MM.1S (cell line): ENCODE results near the gene TAF6L.
"Not testable (repeated sequence)": the region's sequence is repeated elsewhere in the genome, so short reads cannot be mapped to it uniquely, and the experiment has no call there.

Experiments used
- DNase-seq: peaks from one replicate; pipeline ENCODE4 v3.0.0-alpha.2; 2015
- H2AFZ ChIP-seq: fragments of 300-600 bp; sonication (generic); 2 replicates; pipeline ENCODE4 v1.6.0; 2016; ENCODE audit warnings: antibody characterized with exemption, low read length
- H3F3A ChIP-seq: fragments of 300-600 bp; sonication (generic); 2 replicates; pipeline ENCODE4 v1.6.1; 2016; ENCODE audit warnings: mild to moderate bottlenecking, antibody characterized with exemption, low read length, moderate library complexity, mixed read lengths; ENCODE audit not compliant: insufficient read depth
- H3K27ac ChIP-seq: fragments of 300-600 bp; sonication (generic); 2 replicates; pipeline ENCODE4 v1.5.1; 2016; ENCODE audit warnings: mild to moderate bottlenecking, low read length
- H3K27me3 ChIP-seq: fragments of 300-600 bp; sonication (generic); replicated peaks from 2 replicates; pipeline ENCODE4 v1.6.0; 2016; ENCODE audit warnings: low read length; ENCODE audit not compliant: insufficient read depth
- H3K36me3 ChIP-seq: fragments of 300-600 bp; sonication (generic); replicated peaks from 2 replicates; pipeline ENCODE4 v1.6.1; 2016; ENCODE audit warnings: mild to moderate bottlenecking, low read length, mixed read lengths; ENCODE audit not compliant: insufficient read depth
- H3K4me1 ChIP-seq: fragments of 300-600 bp; sonication (generic); 2 replicates; pipeline ENCODE4 v1.6.1; 2016; ENCODE audit warnings: low read length, mixed read lengths
- H3K4me2 ChIP-seq: fragments of 300-600 bp; sonication (generic); 2 replicates; pipeline ENCODE4 v1.6.0; 2016; ENCODE audit warnings: low read depth, low read length
- H3K4me3 ChIP-seq: fragments of 300-600 bp; sonication (generic); 2 replicates; pipeline ENCODE4 v1.5.1; 2016; ENCODE audit warnings: low read length, mixed read lengths
- H3K79me2 ChIP-seq: fragments of 300-600 bp; sonication (generic); 2 replicates; pipeline ENCODE4 v1.6.1; 2016; ENCODE audit warnings: mixed run types, low read length, mixed read lengths
- H3K9ac ChIP-seq: fragments of 300-600 bp; sonication (generic); 2 replicates; pipeline ENCODE4 v1.6.1; 2016; ENCODE audit warnings: low read length, mixed read lengths
- H3K9me2 ChIP-seq: fragments of 300-600 bp; sonication (generic); replicated peaks from 2 replicates; pipeline ENCODE4 v1.6.1; 2016; ENCODE audit warnings: mild to moderate bottlenecking, low read length, mixed read lengths; ENCODE audit not compliant: insufficient read depth
- H3K9me3 ChIP-seq: fragments of 300-600 bp; sonication (generic); replicated peaks from 2 replicates; pipeline ENCODE4 v1.6.1; 2016; ENCODE audit warnings: mild to moderate bottlenecking, low read length, mixed read lengths; ENCODE audit not compliant: insufficient read depth
- H4K20me1 ChIP-seq: fragments of 300-600 bp; sonication (generic); 2 replicates; pipeline ENCODE4 v1.6.1; 2016; ENCODE audit warnings: mild to moderate bottlenecking, low read length, moderate library complexity, mixed read lengths; ENCODE audit not compliant: insufficient read depth
- EZH2 ChIP-seq: fragments of 300-600 bp; sonication (generic); optimal IDR thresholded peaks from 2 replicates; pipeline ENCODE3; 2017; ENCODE audit warnings: low read depth, mild to moderate bottlenecking, antibody characterized with exemption, low read length, mixed read lengths
- EZH2phosphoT487 ChIP-seq: fragments of 300-600 bp; sonication (generic); IDR thresholded peaks from 2 replicates; pipeline ENCODE4 v1.6.1; 2018; ENCODE audit warnings: antibody characterized with exemption, low read length
- TF ChIP-seq, protein P1 (sequence below): fragments of 300-600 bp; sonication (generic); IDR thresholded peaks from 2 replicates; pipeline ENCODE4 v1.5.1; 2016; ENCODE audit warnings: antibody characterized with exemption, low read length, mixed read lengths

Gene TAF6L

GRCh38 chr11:62755086-62755615 lies 16.0 kb upstream of the TAF6L start:
- no peak overlapping the region for H3K27ac ChIP-seq
- no peaks in the 10 kb centered on the region for H3K36me3 ChIP-seq
- peaks cover 21% of the 10 kb centered on the region for H3K79me2 ChIP-seq
- no peak overlapping the region for H3K4me3 ChIP-seq
- no peaks in the 10 kb centered on the region for H3K27me3 ChIP-seq
- H3F3A ChIP-seq: no peaks in the 10 kb centered on the region
- DNase-seq: no peak
- no peak overlapping the region for H3K4me2 ChIP-seq
- H3K9me3 ChIP-seq: no peaks in the 10 kb centered on the region
- H4K20me1 ChIP-seq: no peaks in the 10 kb centered on the region
- no peak for TF ChIP-seq EZH2phosphoT487
- TF ChIP-seq, protein P1, sequence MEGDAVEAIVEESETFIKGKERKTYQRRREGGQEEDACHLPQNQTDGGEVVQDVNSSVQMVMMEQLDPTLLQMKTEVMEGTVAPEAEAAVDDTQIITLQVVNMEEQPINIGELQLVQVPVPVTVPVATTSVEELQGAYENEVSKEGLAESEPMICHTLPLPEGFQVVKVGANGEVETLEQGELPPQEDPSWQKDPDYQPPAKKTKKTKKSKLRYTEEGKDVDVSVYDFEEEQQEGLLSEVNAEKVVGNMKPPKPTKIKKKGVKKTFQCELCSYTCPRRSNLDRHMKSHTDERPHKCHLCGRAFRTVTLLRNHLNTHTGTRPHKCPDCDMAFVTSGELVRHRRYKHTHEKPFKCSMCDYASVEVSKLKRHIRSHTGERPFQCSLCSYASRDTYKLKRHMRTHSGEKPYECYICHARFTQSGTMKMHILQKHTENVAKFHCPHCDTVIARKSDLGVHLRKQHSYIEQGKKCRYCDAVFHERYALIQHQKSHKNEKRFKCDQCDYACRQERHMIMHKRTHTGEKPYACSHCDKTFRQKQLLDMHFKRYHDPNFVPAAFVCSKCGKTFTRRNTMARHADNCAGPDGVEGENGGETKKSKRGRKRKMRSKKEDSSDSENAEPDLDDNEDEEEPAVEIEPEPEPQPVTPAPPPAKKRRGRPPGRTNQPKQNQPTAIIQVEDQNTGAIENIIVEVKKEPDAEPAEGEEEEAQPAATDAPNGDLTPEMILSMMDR: no peak
- TF ChIP-seq EZH2: no peak
- no peak overlapping the region for H3K9ac ChIP-seq
- H2AFZ ChIP-seq: no peak overlapping the region; the same call in 1 of the 2 replicates
- H3K9me2 ChIP-seq: no peaks in the 10 kb centered on the region
- H3K4me1 ChIP-seq: 0 out of 2 replicates have a peak, but pooled peaks cover 3% of the 10 kb centered on the region

DNA sequence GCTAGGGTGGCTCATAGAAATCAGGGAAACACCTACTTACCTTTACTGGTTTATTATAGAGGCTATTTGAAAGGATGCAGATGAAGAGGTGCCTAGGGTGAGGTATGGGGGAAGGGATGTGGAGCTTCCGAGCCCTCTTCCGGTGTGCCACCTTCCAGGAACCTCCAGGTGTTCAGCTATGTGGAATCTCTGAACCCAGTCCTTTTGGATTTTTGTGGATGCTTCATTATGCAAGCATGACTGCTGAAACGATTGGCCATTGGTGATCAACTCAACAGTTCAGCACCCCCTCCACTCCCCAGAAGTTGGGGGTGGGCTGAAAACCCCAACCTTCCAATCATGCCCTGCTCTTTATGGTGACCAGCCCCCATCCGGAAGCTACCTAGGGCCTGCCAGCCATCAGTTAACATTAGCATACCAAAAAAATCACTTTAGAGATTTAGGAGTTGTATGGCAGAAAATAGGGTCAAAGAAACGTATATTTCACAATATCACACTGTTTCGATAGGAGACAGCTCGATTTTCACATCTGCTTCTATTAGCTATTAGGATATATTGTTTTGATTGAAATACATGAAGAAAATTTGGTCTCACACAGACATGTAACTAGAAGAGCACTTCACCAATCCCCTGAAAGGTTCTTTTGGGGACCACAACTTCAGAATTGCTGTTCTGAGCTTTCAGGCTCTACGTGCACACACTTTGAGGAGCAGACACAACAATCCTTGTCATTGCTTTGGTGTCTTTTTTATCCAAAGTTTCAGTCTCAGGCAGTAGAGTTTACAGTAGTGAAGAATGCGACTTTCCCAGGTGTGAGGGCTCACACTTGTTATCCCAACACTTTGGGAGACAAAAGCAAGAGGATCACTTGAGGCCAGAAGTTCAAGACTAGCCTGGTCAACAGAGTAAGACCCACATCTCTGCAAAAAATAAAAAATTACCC lies 13.1 kb upstream of the TAF6L start:
- Histone ChIP-seq H3K4me2 (no peak overlapping the region), H3K9me2 (no peaks in the 10 kb centered on the region), H4K20me1 (no peaks in the 10 kb centered on the region), H3K36me3 (no peaks in the 10 kb centered on the region), H3K27ac (no peak overlapping the region), H3F3A (peaks cover 6% of the 10 kb centered on the region; the same call in 1 of the 2 replicates), H3K9me3 (no peaks in the 10 kb centered on the region), H3K27me3 (no peaks in the 10 kb centered on the region), H3K9ac (no peak overlapping the region), H2AFZ (no peak overlapping the region), H3K4me1 (peaks cover 9% of the 10 kb centered on the region), H3K79me2 (peaks cover 19% of the 10 kb centered on the region), H3K4me3 (no peak overlapping the region)
- DNase-seq: no peak
- TF ChIP-seq, protein P1: no peak
- TF ChIP-seq EZH2phosphoT487 (no peak), EZH2 (no peak)

- not testable (repeated sequence) for H4K20me1 ChIP-seq, H3K27ac ChIP-seq, H3K36me3 ChIP-seq, H3K4me1 ChIP-seq, DNase-seq, H3K9me2 ChIP-seq, H3K27me3 ChIP-seq, H3F3A ChIP-seq, H3K9ac ChIP-seq, H3K9me3 ChIP-seq
- peaks cover 15% of the 10 kb centered on the region for H3K79me2 ChIP-seq
- H3K4me2 ChIP-seq: peak overlapping the region; percentile 24; the same call in 1 of the 2 replicates
- H2AFZ ChIP-seq: peak overlapping the region; percentile 53; the same call in 1 of the 2 replicates
- peak overlapping the region; percentile 99; the same call in 1 of the 2 replicates for H3K4me3 ChIP-seq
Measured at GRCh38 chr11:62760867-62761227, 10.3 kb upstream of the TAF6L start.

DNA sequence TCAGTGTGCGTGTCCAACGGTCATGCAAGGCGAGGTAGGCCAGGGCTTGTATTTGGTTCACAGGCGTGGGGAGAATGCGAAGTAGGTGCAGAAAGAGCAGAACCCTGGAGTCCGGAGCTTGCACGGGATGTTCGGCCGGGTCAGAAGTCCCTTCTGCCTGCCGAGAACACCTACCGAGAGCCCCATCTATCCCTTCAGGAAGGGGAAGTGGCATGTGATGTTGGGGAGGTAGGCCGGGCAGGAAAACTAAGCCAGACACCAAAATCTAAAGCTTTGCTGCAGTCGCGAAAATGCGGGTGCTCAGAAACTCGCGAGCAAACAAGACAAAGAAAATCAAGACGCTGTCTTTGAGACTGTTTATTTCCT lies 435 bp upstream of the TAF6L start:
- peak overlapping the region; percentile 71 for H3K9ac ChIP-seq
- no peaks in the 10 kb centered on the region for H3K27me3 ChIP-seq
- H3K9me3 ChIP-seq: no peaks in the 10 kb centered on the region
- no peak for DNase-seq
- peaks cover 17% of the 10 kb centered on the region for H3F3A ChIP-seq
- H3K4me2 ChIP-seq: peak overlapping the region; percentile 95
- no peaks in the 10 kb centered on the region for H4K20me1 ChIP-seq
- H3K27ac ChIP-seq: peak overlapping the region; percentile 72
- H2AFZ ChIP-seq: peak overlapping the region; percentile 87
- peaks cover 31% of the 10 kb centered on the region for H3K79me2 ChIP-seq
- H3K4me1 ChIP-seq: peaks cover 10% of the 10 kb centered on the region
- no peaks in the 10 kb centered on the region for H3K36me3 ChIP-seq
- peak overlapping the region; percentile 81 for H3K4me3 ChIP-seq
- TF ChIP-seq EZH2phosphoT487 (no peak), EZH2 (no peak)
- TF ChIP-seq, protein P1: no peak
- H3K9me2 ChIP-seq: no peaks in the 10 kb centered on the region
